Stomach (tissue), 9 donors: ENCODE data around the gene TOR1A. TPM values are rescaled to one million over a fixed set of nuclear protein-coding genes. Genes with fewer than 3 reads are reported as not detected.

Experiments
- DNase-seq, 2 donors: peaks; one replicate each; pipeline versions ENCODE4 v3.0.0 to v3.0.0-alpha.2; 2013 to 2019
- H3K27ac ChIP-seq, 5 donors: fragments of 200-600 bp in 4 of 5; sonication (generic) in 4 of 5; one replicate each; pipeline ENCODE4 v1.5.1; 2013 to 2019; ENCODE audit warnings: mild to moderate bottlenecking in 1 of 5, moderate library complexity in 1 of 5
- H3K27me3 ChIP-seq, 3 donors: fragments of 200-600 bp; sonication (generic); one replicate each; pipeline ENCODE4 v1.5.1; 2017 to 2019; ENCODE audit warnings: mixed run types in 1 of 3
- H3K36me3 ChIP-seq, 4 donors: fragments of 200-600 bp; sonication (generic); 1 replicate in 3 of 4; 2 replicates in 1 of 4; pipeline ENCODE4 v1.5.1; 2016 to 2019
- H3K4me1 ChIP-seq, 4 donors: fragments of 200-600 bp; sonication (generic); one replicate each; pipeline ENCODE4 v1.5.1; 2016 to 2019
- H3K4me3 ChIP-seq, 4 donors: fragments of 200-600 bp; sonication (generic) in 3 of 4; one replicate each; pipeline ENCODE4 v1.5.1; 2016 to 2019; ENCODE audit warnings: mild to moderate bottlenecking in 1 of 4
- H3K9me3 ChIP-seq, 4 donors: fragments of 200-600 bp; sonication (generic); one replicate each; pipeline ENCODE4 v1.5.1; 2016 to 2019
- EP300 ChIP-seq: sonication (generic); formaldehyde crosslinking; IDR thresholded peaks from one replicate; pipeline ENCODE4 v1.6.1; 2017; ENCODE audit warnings: antibody characterized with exemption
- POLR2A ChIP-seq, 4 donors: fragments of 450-650 bp; IDR thresholded peaks; one replicate each; pipeline ENCODE4 v1.6.1; 2016; ENCODE audit warnings: antibody characterized with exemption in 4 of 4, control low read depth in 2 of 4, mild to moderate bottlenecking in 1 of 4, moderate library complexity in 1 of 4
- POLR2AphosphoS5 ChIP-seq, 3 donors: sonication (generic); formaldehyde crosslinking; IDR thresholded peaks; one replicate each; pipeline ENCODE4 v1.6.1; 2016; ENCODE audit warnings: antibody characterized with exemption in 3 of 3
- WGBS, 5 donors: extraction: QIAGEN DNeasy Blood & Tissue Kit in 3 of 5; methylation state at CpG; one replicate each; pipeline versions ENCODE4 v1.1.5 to v1.1.7; 2013 to 2018; 5-methylcytosine and 5-hydroxymethylcytosine counted together
- intact Hi-C: fragments of 100-400 bp; cut with DNase I; formaldehyde crosslinking; loops from one replicate; pipeline ENCODE4 v1.15.1; 2023; ENCODE audit warnings: low total_unique reads
- polyA plus RNA-seq, 3 donors: library from polyadenylated mRNA; stranded (reverse); fragments of 200-250 nt; gene quantifications; one replicate each; pipeline ENCODE4 v1.2.3, GENCODE V29; 2013
- total RNA-seq, 5 donors: library from RNA; depleted of rRNA; stranded (reverse); fragments of >200 nt; gene quantifications; one replicate each; pipeline versions ENCODE4 v1.1.0 to v1.2.3, GENCODE V29; 2014 to 2016
- TF ChIP-seq, protein P1 (sequence below), 7 experiments: fragments of 450-650 bp in 4 of 7; fragments of 200-600 bp in 3 of 7; sonication (generic) in 3 of 7; IDR thresholded peaks; one replicate each; pipeline ENCODE4 v1.5.1; 2016 to 2019; ENCODE audit warnings: antibody characterized with exemption in 7 of 7, control low read depth in 2 of 7, mild to moderate bottlenecking in 1 of 7
- donor health status: healthy with polysubstance abuse.
- donor health status: Bipolar disorder and iron deficiency.
- donor health status: healthy.

The TOR1A gene
- total and polyA plus RNA-seq, 8 donors = 6.4 to 77.6 (median 22.4) TPM

GRCh38 chr9:129775448-129775798, 48.5 kb downstream of the TOR1A start:
- H3K4me1 ChIP-seq = peaks cover 11 to 49% (median 16%) of the 10 kb centered on the region in 4 donors
- 49 to 63% (median 63%) methylated on average over 2 of the region's 2 CpGs for WGBS, 5 donors
- H3K4me3 ChIP-seq = no peak overlapping the region
- no peaks in the 10 kb centered on the region for H3K36me3 ChIP-seq
- peaks cover 0 to 3% (median 0%) of the 10 kb centered on the region in 3 donors for H3K27me3 ChIP-seq
- H3K9me3 ChIP-seq = no peaks in the 10 kb centered on the region
- intact Hi-C loops = no loop called here
- no peak for TF ChIP-seq EP300
- TF ChIP-seq, protein P1, sequence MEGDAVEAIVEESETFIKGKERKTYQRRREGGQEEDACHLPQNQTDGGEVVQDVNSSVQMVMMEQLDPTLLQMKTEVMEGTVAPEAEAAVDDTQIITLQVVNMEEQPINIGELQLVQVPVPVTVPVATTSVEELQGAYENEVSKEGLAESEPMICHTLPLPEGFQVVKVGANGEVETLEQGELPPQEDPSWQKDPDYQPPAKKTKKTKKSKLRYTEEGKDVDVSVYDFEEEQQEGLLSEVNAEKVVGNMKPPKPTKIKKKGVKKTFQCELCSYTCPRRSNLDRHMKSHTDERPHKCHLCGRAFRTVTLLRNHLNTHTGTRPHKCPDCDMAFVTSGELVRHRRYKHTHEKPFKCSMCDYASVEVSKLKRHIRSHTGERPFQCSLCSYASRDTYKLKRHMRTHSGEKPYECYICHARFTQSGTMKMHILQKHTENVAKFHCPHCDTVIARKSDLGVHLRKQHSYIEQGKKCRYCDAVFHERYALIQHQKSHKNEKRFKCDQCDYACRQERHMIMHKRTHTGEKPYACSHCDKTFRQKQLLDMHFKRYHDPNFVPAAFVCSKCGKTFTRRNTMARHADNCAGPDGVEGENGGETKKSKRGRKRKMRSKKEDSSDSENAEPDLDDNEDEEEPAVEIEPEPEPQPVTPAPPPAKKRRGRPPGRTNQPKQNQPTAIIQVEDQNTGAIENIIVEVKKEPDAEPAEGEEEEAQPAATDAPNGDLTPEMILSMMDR (IDR thresholded peaks at IDR 0.05) = no peak
- no peak for TF ChIP-seq POLR2A (IDR thresholded peaks at IDR 0.05)
- TF ChIP-seq POLR2AphosphoS5 (IDR thresholded peaks at IDR 0.05) = no peak
- peak overlapping the region in 1 of 5 donors; percentile 83 for H3K27ac ChIP-seq
- DNase-seq = no peak

DNA sequence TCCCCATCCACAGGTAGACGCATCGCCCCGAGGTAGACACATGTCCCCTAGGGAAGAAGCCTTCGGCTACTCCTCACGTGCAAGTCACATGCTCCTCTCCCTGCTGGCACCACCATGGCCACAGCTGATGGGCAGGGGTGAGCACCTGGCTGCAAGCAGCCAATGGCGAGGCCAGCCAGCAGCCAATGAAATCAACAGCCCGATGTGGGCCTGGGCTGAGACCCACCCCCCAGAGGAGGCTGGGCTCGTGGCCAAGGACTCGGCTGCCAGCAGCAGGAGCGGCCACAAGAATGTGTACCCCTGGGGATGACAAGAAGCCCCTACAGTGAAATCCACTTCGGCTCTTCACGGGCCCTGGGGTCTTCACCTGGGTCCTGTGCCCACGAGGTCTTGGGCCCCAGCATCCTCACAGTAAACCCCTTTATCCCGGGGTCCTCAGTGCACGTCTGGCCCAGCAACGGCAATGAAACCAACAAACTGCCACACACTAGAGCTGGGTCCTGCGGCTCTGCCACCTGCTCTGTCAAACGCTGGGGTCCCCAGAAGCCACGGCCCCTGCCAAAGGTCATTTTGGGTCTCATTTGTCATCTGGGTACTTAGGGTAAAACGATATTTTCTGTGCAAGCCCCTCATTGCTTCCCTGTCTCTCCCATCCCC, 49.0 kb downstream of the TOR1A start:
- Histone ChIP-seq H3K9me3 (no peaks in the 10 kb centered on the region), H3K36me3 (no peaks in the 10 kb centered on the region), H3K27ac (peak overlapping the region in 1 of 5 donors; percentile 83), H3K4me1 (peaks cover 11 to 49% (median 16%) of the 10 kb centered on the region in 4 donors), H3K4me3 (no peak overlapping the region), H3K27me3 (peaks cover 0 to 3% (median 0%) of the 10 kb centered on the region in 3 donors)
- TF ChIP-seq EP300 = no peak
- TF ChIP-seq POLR2A (IDR thresholded peaks at IDR 0.05) = no peak
- TF ChIP-seq, protein P1 (IDR thresholded peaks at IDR 0.05) = no peak
- no peak for TF ChIP-seq POLR2AphosphoS5 (IDR thresholded peaks at IDR 0.05)
- DNase-seq = peak in 1 of 2 donors; percentile 28
- WGBS, 5 donors = 68 to 74% (median 73%) methylated on average over 16 to 20 of the region's 20 CpGs
- intact Hi-C loops = no loop called here

DNA sequence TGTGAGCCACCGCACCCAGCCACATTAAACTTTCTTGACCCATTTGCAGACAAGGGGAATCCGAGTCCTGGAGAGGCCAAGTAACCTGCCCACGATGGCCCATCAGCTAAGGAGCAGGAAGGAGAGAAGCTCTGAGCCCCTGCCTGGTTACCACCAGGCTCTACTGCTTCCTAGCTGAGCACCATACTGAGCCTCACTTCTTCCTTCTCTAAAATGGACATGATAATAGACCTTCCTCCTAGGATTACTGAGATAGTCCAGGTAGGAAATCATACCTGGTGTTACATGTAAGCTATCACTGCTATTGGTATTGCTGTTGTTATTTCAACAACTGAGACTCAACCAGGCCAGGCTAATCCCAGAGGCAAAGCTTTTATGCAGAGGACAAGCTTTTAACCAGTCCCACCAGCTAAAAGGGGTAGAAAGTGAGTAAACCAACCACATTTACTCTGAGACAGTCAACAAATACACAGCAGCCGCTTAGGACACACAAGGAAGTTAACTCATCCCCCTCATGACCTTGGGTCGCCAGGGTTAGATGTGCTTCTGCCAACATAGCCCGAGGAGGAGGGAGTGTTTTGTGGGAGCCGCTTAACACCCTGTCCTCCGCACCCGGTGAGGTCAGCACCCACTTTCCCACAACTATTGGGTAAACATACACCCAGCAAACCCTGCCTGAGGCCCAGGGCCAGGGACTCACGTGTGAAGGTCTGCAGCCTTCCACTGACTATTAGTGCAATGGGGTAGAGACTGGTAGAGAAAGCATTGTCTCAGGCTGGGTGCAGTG, 50.5 kb downstream of the TOR1A start:
- Histone ChIP-seq H3K27ac (peak overlapping the region in 1 of 5 donors; percentile 31), H3K4me1 (peaks cover 11 to 49% (median 16%) of the 10 kb centered on the region in 4 donors), H3K4me3 (no peak overlapping the region), H3K9me3 (no peaks in the 10 kb centered on the region), H3K27me3 (peaks cover 0 to 2% (median 0%) of the 10 kb centered on the region in 3 donors), H3K36me3 (no peaks in the 10 kb centered on the region)
- WGBS, 5 donors = 44 to 54% (median 45%) methylated on average over 9 to 10 of the region's 10 CpGs
- intact Hi-C loops = no loop called here
- peak in 1 of 3 donors; percentile 25 for TF ChIP-seq POLR2AphosphoS5 (IDR thresholded peaks at IDR 0.05)
- no peak for TF ChIP-seq EP300
- DNase-seq = peak; percentile 53 to 57

GRCh38 chr9:129770741-129771140, 53.2 kb downstream of the TOR1A start:
- WGBS, 5 donors = 79 to 95% (median 81%) methylated on average over 5 of the region's 5 CpGs
- intact Hi-C loops = no loop called here
- Histone ChIP-seq H3K27ac (no peak overlapping the region), H3K36me3 (no peaks in the 10 kb centered on the region), H3K4me1 (peaks cover 0 to 26% (median 3%) of the 10 kb centered on the region in 4 donors), H3K9me3 (no peaks in the 10 kb centered on the region), H3K27me3 (no peaks in the 10 kb centered on the region), H3K4me3 (no peak overlapping the region)
- no peak for TF ChIP-seq POLR2A (IDR thresholded peaks at IDR 0.05)
- no peak for TF ChIP-seq EP300
- no peak for TF ChIP-seq POLR2AphosphoS5 (IDR thresholded peaks at IDR 0.05)
- TF ChIP-seq, protein P1 (IDR thresholded peaks at IDR 0.05) = no peak
- DNase-seq = no peak
